GM19238 (cell line): ENCODE data around the gene IRF2.

Experiments used
- DNase-seq: peaks from one replicate; pipeline ENCODE4 v3.0.0; 2011; ENCODE audit warnings: low spot score; ENCODE audit not compliant: insufficient read length

The IRF2 gene

DNA sequence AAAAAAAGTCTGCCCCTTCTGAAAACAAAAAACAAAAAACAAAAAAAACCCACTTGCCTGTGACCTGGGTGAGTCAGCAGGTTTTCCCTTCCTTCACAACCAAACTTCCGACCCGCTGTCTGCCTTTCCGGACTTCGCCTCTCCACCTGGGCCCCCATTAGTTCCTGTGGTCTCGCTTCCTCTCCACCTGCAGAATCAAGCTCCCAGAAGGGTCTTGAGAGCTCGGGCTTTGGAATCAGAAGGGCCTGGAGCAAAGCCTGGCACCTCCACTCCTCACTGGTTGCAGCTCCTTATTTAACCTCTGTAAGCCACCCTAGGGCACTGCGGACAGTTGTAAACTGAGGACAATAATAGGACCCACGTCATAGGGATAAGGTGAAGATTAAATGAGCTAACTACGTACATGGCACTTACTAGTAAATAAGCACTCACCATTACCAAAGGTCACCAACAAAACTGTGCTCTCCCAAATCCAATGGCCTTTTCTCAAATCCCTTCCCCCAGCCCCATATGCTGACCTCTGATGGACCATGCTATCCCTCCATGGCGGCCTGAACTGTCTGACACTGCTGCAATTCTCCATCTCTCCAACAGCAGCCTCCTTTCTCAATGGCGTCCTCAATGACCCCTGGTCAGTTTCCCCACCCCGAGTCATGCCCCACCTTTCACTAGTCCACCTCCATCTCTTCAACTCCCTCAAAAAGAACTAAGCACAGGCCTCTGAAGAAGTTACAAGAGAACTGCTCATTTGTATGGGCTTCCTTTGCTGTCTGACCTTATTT lies 64.2 kb downstream of the IRF2 start:
- no peak for DNase-seq

DNA sequence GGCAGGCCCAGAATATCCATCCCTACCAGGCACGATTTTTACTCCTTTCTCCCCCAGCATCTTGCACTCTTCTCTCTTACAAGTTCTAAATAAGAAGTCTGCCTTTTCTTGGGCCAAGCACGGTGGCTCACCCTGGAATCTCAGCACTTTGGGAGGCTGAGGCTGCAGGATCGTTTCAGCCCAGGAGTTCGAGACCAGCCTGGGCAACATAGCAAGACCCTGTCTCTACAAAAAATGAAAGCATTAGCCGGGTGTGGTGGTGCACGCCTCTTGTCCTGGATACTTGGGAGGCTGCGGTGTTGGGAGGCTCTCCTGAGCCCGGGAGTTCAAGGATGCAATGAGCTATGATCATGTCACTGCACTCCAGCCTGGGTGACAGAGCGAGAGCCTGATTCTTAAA lies 64.8 kb downstream of the IRF2 start:
- no peak for DNase-seq

DNA sequence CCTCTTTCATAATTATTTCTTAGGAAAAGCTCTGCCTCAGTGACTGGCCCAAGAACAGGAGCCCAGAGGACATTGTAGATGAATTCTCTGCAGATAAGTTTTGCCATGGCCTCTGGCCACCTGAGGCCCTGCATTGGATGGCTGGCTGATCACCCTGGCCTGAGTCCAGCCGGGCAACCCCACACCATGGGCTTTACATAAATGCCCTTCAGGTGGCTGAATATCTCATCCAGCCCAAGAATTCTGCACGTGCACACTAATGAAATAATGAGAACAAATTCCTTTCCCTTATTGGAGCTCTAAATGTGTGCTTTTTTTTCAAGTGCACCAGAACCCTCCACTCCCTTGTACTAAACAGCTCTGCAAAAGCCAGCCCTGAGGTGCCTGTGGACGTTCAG lies 65.7 kb downstream of the IRF2 start:
- DNase-seq = no peak

DNA sequence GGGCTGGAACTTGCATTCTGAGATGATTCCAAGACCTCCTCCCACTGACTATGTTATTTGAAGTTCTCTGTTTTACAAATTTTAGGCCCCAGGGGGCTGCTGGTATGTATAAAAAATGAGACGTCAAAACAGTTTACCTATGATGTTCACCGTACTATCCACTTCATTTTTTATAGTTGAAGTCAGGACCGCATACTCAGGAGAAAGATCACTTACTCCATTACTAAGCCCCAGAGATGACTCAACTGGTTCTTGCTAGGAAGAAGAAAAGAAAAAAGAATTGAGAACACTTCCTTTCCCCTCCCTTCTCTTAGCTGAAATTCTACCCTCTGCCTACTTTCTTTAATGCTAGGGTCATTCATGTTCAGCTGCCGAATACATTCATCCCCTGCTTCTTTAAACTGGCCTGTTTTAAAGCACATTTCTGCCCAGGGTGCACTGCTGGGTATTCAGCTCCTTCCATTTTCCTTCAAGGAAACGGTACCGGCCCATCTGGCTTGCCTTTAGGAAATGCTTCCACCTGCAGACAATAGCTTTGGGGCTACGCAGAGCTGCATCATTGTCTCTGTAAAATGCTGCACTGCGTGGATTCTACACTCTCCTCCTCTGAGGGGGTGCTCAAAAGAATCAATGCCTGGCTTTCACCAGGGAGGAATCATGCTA lies 66.2 kb downstream of the IRF2 start:
- DNase-seq = no peak

DNA sequence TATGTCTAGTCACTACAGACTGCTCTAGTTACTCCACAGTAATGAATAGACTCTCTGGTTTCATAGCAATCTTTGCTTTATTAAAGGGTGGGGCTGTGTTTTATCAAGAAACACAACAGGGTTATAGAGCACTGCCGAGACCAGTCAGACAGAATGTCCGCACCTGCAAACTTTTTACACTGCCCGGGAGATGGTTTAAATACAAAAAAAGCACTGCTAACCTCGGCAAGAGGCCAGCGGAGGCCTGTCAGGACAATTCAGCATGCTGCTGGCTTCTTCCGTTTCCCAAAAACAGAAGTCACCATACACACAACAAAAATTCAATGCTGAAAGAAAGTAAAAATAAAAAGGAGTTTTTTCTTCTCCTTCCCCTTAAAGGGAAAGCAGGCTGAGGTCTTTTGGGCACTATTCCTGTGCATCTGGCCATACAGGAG lies 67.4 kb downstream of the IRF2 start:
- DNase-seq = no peak

DNA sequence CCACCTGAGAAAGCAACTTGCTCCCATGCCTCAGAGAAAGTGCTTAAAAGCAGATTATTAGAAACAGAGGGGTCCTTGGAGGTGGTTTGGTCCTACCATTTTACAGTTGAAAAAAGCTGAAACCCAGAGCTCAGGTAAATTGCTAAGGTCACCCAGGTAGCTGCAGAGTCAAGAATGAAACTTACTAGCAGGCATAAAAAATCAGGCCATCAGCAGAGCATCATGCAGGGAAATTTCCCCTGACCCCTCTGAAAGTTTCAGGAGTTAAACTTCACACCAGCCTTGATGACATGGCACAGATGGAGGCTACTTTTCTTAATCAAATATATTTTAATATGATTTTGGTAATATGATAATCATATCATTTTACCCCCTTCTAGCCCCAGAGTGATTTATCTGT lies 70.3 kb downstream of the IRF2 start:
- no peak for DNase-seq

DNA sequence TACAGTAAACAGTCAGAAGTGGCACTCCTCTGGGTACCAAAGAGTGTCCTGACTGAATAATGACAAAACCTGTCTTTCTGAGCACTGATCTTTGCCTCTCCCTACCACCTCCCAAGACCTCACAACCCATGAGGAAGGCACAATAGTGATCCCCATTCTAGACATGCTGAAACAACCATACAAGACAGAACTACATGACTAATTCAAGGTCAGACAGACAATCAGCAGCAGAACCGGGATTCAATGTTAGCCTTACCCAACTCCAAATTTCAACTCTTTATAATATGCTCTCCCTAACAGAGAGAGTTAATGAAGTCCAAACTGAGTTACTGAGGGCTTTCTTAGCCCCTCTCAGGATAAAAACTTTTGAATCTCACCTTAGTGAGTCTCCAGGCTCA lies 71.0 kb downstream of the IRF2 start:
- no peak for DNase-seq

DNA sequence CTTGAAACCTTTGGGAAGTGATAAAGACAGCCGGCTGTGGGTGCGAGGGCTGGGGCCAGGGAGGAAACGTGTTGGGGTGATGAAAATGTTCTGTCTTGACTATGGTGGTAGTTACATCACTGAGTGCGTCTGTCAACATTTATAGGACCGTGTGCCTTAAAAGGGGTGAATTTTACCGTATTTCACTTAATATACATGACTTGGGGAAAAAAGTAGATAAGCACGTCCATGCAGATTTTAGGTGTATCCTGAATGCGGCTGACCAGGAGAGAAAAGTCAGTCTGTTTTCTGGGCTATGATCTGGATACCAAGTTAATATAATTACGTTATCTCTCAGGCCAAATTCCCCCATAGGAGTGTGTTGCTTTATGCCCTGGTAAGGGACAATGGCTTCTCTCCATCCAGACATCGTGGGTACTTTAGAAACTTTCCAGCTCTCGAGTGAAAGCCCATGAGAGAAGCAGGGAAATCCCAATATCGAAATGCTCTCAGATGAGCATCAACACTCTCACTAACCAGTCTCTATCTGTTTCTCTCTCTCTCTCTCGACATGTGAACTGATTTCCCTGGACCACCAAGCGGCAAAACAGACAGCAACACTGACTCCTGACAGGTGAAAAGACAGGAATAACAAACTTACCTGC lies 71.5 kb downstream of the IRF2 start:
- DNase-seq = no peak

DNA sequence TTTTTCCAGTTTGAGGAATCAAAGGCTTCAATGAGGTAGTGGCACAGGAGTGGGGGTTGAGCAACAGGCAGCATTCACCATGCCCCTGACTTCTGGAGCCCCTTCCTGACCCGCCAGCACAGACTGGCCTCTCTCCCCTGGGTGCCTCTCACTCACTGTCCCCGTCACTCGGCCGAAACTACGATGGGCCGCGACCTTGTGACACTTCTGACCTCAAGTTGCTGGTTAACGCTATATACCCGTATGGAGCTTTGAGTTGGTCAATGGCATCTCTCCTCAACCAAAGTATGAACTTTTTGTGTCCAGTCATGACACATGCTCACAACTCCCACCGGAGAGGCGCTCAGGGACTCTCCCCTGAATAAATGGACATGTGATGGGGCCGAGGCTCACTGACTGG lies 72.1 kb downstream of the IRF2 start:
- DNase-seq = no peak

DNA sequence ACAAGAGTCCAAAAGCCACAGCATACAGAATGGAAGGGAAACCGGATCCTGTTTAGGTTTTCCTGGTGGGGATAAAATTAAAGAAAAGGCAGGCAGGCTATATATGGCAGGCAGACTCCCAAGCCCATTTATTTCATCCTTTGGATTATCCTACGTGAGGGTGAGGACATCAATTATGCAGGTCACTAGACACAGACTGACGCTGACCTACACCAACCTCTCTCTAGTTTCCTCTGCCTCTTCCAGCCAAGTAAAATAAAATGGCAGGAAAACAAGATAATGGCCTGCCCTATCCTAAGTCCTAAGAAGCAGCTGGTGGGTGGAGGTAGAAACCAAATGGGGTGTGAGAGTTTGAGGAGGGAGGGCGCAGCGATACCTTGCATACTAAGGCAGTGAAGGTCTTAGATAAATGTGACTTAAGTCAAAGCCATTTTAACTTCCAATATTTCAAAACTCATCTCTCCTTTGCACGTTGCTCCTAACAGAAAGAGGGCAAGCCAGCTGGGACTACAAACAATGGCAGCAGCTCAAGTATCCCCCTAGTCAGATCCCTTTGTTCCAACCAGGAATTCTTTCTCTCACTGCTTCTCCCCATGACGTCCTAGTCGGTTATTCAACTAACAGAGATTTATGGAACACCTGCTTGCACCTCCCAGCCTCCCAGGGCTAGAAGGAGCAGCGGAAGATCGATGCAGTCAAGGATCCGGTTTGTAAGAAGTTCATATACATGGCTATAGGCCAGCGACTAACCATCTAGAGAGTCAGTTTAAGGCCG lies 72.8 kb downstream of the IRF2 start:
- DNase-seq = no peak

DNA sequence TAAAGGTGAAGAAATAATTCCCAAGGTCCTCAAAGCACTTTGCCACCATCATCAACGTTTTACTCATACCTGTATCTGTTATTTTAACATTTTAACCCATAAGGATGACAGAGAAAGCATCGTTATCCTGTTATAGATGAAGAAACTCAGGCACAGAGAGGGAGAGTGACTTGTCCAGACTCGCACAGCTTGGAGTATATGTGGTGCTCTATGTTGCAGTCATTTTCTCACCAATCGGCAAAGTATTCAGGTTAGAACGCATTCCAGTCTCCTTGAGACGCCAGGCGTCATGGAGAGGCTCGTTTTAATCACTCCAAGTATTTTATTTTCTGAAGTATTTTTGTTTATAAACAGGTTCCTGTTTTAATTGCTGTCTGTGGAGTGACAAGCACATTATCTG lies 73.5 kb downstream of the IRF2 start:
- no peak for DNase-seq

DNA sequence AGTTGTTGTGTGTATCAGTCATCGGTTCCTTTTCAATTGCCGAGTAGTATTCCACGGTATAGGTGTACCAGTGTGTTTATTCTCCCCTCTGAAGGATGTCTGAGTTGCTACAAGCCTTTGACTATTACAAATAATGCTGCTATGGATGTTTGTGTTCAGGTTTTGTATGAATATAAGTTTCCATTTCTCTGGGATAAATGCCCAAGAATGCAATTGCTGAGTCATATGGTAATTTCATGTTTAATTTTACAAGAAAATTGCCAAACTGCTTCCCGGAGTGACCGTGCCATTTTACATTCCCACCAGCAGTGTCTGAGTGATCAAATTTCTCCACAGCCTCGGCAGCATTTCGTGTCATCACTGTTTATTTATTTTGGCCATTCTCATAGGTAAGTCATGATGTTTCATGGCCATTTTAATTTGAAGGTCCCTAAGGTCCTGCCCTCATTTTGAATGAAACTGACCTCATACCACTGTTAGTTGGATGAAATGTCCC lies 73.9 kb downstream of the IRF2 start:
- DNase-seq = no peak

DNA sequence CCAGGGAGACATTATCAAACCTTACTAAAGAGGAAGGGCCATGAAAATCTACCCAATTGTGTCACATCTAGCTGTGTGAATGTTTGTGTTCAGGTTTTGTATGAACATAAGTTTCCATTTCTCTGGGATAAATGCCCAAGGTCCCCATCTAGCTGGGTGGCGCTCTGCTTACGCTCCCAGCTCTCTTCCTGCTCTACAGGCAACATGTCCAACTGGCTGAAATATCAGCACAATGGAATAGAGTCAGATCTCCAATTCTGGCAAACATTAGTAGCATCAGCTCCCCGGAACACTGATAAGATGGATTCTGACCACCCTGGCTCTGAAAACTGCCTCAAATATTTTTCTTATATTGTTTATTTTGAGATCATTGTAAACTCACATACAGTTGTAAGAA lies 74.8 kb downstream of the IRF2 start:
- DNase-seq = no peak

DNA sequence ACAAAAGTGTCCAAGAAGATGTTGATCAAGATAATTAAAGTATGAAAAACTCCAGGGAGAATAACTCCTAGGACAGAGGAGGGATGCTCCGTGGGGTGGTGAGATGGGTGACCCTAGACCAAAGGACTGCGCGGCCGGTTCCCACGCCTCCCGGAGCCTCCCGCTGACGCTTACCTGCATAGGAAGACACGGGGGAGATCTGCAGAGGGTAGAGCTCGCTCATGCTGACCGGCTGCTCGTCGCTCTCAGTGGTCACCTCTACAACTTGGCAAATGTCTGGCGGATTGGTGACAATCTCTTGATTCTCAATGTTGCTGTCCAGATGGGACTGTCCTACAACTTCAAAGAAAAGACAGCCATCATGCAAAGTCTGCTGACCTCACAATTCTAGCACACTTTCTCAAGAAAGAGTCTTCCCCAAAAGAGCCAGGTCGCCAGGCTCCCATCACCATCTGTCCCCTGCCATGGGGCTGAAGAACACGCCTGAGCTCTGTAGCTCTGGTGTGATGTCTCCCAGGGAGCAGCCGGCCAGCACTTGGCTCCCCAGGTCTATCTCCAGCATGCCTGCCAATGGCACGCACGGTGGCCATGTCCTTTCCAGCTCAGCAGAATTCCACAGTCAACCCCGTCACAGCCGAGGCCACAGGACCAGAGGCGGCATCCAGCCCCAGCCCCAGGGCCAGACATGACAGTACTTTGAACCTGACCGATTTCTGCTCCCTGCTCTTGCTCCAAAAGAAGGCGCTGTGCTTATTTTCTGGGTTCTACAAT lies 75.4 kb downstream of the IRF2 start:
- DNase-seq = no peak

DNA sequence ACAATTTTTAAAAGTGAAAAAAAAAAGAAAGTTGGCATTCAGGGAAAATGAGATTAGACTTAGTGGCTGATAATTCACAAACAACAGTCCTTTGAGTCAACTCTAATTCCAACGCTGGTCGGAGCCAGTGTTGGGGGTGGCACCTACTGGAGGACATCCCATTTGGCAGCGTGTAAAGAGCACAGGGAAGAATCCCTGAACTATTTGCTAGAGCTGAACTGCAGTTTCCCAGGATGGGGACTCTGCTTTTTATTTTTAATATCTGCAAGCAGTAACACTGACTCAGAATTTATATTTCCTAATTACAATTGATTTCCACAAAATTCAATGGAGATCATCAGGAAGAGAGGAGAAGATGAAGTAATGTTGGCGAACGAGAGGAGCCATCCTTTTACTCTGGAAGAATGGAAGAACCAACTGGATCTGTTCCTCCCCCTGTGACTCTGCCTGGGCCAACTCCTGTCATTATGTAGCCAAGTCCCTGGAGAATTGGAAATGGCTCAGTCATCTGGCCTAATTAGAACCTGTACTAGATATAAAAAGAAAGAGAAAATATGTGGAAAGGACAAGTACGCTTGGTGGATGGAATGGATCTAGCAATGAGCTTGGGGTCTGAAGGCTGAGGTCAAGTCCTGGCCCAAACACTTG lies 76.7 kb downstream of the IRF2 start:
- no peak for DNase-seq

DNA sequence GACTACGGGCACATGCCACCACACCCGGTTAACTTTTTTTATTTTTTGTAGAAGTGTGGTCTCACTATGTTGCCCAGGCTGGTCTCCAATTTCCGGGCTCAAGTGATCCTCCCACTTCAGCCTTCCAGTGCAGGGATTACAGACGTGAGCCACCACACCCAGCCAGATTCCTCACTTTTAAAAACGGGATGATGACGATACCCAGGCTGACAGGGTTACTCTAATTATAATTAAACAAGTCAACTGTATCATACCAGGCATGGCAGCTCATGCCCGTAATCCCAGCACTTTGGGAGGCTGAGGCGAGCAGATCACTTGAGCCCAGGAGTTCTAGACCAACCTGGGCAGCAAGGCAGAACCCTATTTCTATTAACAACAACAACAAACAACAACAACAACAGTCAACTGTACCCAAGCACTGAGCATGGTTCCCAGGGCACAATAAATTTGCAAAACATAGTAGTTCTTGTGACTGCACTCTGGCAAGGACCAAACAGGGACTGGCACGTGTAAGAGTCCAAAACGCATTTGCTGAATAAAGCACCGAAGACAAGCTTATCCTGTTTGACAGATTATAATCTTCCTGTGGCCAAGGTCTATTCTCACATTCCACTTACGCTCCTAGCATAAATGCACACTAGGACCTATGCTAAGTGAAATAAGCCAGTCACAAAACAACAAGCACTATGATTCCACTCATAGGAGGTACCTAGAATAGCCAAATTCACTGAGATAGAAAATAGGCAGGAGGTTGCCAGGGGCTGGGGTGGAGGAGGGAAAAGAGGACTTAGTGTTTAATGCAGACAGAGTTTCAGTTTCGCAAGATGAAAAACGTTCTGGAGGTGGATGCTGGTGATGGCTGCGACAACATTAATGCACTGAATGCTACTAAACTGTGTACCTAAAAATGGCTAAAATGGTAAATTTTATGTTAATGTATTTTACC lies 77.5 kb downstream of the IRF2 start:
- no peak for DNase-seq

DNA sequence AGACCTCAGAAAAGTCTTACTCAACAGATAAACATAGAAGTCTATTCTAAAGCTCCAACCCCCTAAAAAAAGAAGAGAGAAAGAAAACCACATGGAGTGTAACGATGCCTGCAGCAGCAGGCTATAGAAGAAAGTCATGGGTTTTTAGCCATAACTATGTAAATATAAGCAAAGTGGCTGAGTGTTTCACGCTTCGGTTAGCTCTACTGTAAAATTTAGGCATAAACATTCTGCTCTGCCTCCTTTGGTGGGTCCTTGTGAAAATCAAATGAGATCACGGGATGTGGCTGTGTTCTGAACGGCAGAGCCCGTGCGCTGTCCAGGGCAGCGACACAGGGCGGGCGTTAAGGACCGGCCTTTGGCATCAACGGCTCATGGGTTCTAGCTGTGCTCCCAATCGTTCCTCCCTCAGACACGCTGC lies 78.4 kb downstream of the IRF2 start:
- peak; percentile 44 for DNase-seq

DNA sequence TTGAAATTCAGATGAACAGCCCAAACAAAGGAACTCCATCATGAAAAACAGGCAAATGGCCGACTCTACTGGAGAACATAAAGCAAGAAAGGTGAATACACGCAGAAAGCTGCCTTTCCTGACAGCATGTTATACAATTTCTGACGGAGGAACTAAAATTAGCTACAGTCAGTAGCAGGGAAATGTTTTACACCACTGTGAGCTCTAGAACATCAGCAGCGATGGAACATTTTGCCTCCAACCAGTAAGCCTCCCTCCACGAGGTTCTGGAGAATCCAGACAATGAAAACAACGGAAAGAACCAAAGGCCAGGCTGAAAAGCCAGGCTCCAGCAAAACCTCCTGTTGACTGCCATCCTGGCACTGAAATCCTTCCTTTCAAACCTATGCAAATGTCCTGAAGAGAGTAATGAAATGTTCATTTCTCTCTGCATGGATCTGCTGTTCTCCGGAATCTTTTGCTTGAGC lies 78.9 kb downstream of the IRF2 start:
- no peak for DNase-seq
